ENCODE results near the gene HSPA2. TPM values are rescaled to one million over a fixed set of nuclear protein-coding genes. Genes with fewer than 3 reads are reported as not detected.

The HSPA2 gene
- polyA plus RNA-seq, 1 of the 3 experiments (the other 2 are of a cell fraction): 20.8 TPM

GRCh38 chr14:64509036-64509435 lies 31.5 kb upstream of the HSPA2 start (continued):
- TF ChIP-seq REST (IDR thresholded peaks at IDR 0.05; ENCODE audit: low read depth, low read length): no peak

GRCh38 chr14:64510825-64511671 lies 29.5 kb upstream of the HSPA2 start:
- DNase-seq: peak; percentile 58
- H3K4me2 ChIP-seq: no peak overlapping the region
- CTCF ChIA-PET: interaction anchor here (0.6 to 4.2 kb wide), 42 partner anchors 8 to 381 kb away, joined by 3 to 48 read pairs (median 6); partner anchors contain the start of gene AKAP5
- H3K9me3 ChIP-seq: no peaks in the 10 kb centered on the region
- H3K4me3 ChIP-seq (ENCODE audit: low read depth in 2 of 2, low read length in 1 of 2): no peak overlapping the region; a peak in 1 of 4 replicates
- peak overlapping the region; percentile 10 to 53; a peak in 3 of 4 replicates for H3K27ac ChIP-seq (ENCODE audit: low read depth in 2 of 2, low read length in 1 of 2)
- peaks cover 5 to 13% of the 10 kb centered on the region in 2 experiments for H3K36me3 ChIP-seq (replicated peaks in 1 of 2; ENCODE audit: control insufficient read depth in 1 of 2, insufficient read depth in 2 of 2, low read length in 1 of 2)
- peaks cover 92% of the 10 kb centered on the region for H4K20me1 ChIP-seq (ENCODE audit: insufficient read depth)
- H3F3A ChIP-seq (replicated peaks; ENCODE audit: insufficient read depth): peaks cover 5% of the 10 kb centered on the region
- H3K27me3 ChIP-seq (ENCODE audit: insufficient read depth): no peaks in the 10 kb centered on the region
- H3K79me2 ChIP-seq (ENCODE audit: insufficient read depth): peaks cover 100% of the 10 kb centered on the region
- H3K4me1 ChIP-seq (ENCODE audit: control insufficient read depth in 1 of 2, insufficient read depth in 2 of 2, low read depth in 1 of 2, low read length in 1 of 2): peaks cover 9 to 25% of the 10 kb centered on the region in 2 experiments; a peak in 3 of 4 replicates
- 26% methylated on average over 4 of the region's 4 CpGs for WGBS (ENCODE audit: low lambda C conversion rate)
- H3K9ac ChIP-seq: no peak overlapping the region
- POLR2A ChIA-PET: interaction anchor here (1.0 kb wide), 1 partner anchor 29 kb away, joined by 5 read pairs; the partner anchor contains the start of gene HSPA2
- TF ChIP-seq FOXM1 (IDR thresholded peaks at IDR 0.05; ENCODE audit: low read depth): no peak
- peak; percentile 79 for TF ChIP-seq MXI1 (IDR thresholded peaks at IDR 0.05; ENCODE audit: low read depth, low read length)
- TF ChIP-seq GABPA (IDR thresholded peaks at IDR 0.05; ENCODE audit: low read depth): no peak
- no peak for TF ChIP-seq TEAD4 (IDR thresholded peaks at IDR 0.05; ENCODE audit: borderline replicate concordance, insufficient read depth)
- TF ChIP-seq EZH2phosphoT487 (IDR thresholded peaks at IDR 0.05; ENCODE audit: borderline replicate concordance, low read depth): no peak
- TF ChIP-seq USF1 (IDR thresholded peaks at IDR 0.05; ENCODE audit: borderline replicate concordance, low read depth): no peak
- TF ChIP-seq SMC3 (IDR thresholded peaks at IDR 0.05; ENCODE audit: low read depth, low read length): peak; percentile 66
- TF ChIP-seq CTCF (IDR thresholded peaks at IDR 0.05): peak; percentile 94
- TF ChIP-seq RFX5 (IDR thresholded peaks at IDR 0.05; ENCODE audit: low read length): 0 out of 2 replicates have a peak, but pooled peaks have one; percentile 25
- TF ChIP-seq RAD21 (IDR thresholded peaks at IDR 0.05; ENCODE audit: low read length): peak; percentile 72
- no peaks in the 10 kb centered on the region for H3K9me2 ChIP-seq
- H2AFZ ChIP-seq (ENCODE audit: low read depth): no peak overlapping the region
